GM18951 (cell line): ENCODE measurements around the gene LAMTOR4.

ENCODE experiments used
- POLR2A ChIP-seq: IDR thresholded peaks from 4 replicates; pipeline ENCODE4 v1.6.1; 2011; ENCODE audit warnings: mild to moderate bottlenecking; ENCODE audit not compliant: insufficient read length, insufficient read depth; ENCODE audit errors: extremely low read depth
- in situ Hi-C: fragments of 300-500 bp; cut with MboI; formaldehyde crosslinking; loops from one replicate; pipeline ENCODE4 v1.12.0; 2022; ENCODE audit warnings: low sequenced_read_pairs, mixed read lengths, inconsistent platforms; ENCODE audit not compliant: unreplicated experiment

The LAMTOR4 gene

GRCh38 chr7:100148559-100149328 lies at the start of gene LAMTOR4:
TSS of gene LAMTOR4 (plus strand) at chr7:100148918. CDS start at chr7:100148973, 55 bp downstream.
- in situ Hi-C loops: loop anchor here (10.0 kb wide), 1 partner anchor 66 kb away; the partner anchor contains the start of gene PVRIG
- TF ChIP-seq POLR2A: peak; percentile 86

- in situ Hi-C loops: no loop called here
- TF ChIP-seq POLR2A: no peak
These were observed 49.3 kb upstream of the LAMTOR4 start for GRCh38 chr7:100099452-100099851.

- in situ Hi-C loops: no loop called here
- TF ChIP-seq POLR2A: peak; percentile 20
These were observed 48.2 kb upstream of the LAMTOR4 start for GRCh38 chr7:100100420-100101015.

GRCh38 chr7:100101016-100101862 lies 47.5 kb upstream of the LAMTOR4 start, which contains the start of the genes AP4M1 and MCM7:
TSS of gene AP4M1 (plus strand) at chr7:100101643. CDS start at chr7:100101715, 72 bp downstream.
TSS of gene MCM7 (minus strand) at chr7:100101397. CDS start at chr7:100101294, 103 bp downstream.
- in situ Hi-C loops: no loop called here
- TF ChIP-seq POLR2A: peak; percentile 73

- in situ Hi-C loops: no loop called here
- no peak for TF ChIP-seq POLR2A
These were observed 45.5 kb upstream of the LAMTOR4 start for GRCh38 chr7:100102950-100103840.

- no peak for TF ChIP-seq POLR2A
- in situ Hi-C loops: no loop called here
These were observed 43.2 kb upstream of the LAMTOR4 start for GRCh38 chr7:100105534-100105933.

- in situ Hi-C loops: no loop called here
- TF ChIP-seq POLR2A: no peak
These were observed 42.1 kb upstream of the LAMTOR4 start for GRCh38 chr7:100106633-100107032.

- TF ChIP-seq POLR2A: no peak
- in situ Hi-C loops: no loop called here
These were observed 41.5 kb upstream of the LAMTOR4 start for GRCh38 chr7:100107125-100107737.

GRCh38 chr7:100107890-100108289 lies 40.8 kb upstream of the LAMTOR4 start:
- in situ Hi-C loops: no loop called here
- no peak for TF ChIP-seq POLR2A

GRCh38 chr7:100109521-100110163 lies 39.1 kb upstream of the LAMTOR4 start:
- in situ Hi-C loops: no loop called here

GRCh38 chr7:100111156-100111555 lies 37.6 kb upstream of the LAMTOR4 start:
- in situ Hi-C loops: no loop called here
- no peak for TF ChIP-seq POLR2A

More at GRCh38 chr7:100109521-100110163, 39.1 kb upstream of the LAMTOR4 start:
- TF ChIP-seq POLR2A: no peak

GRCh38 chr7:100111914-100112313 lies 36.8 kb upstream of the LAMTOR4 start:
- TF ChIP-seq POLR2A: no peak
- in situ Hi-C loops: no loop called here

- no peak for TF ChIP-seq POLR2A
- in situ Hi-C loops: no loop called here
These were observed 33.7 kb upstream of the LAMTOR4 start for GRCh38 chr7:100115026-100115425.
